Measurements from ENCODE around the gene DDX18.
"Not testable (repeated sequence)": the region's sequence is repeated elsewhere in the genome, so short reads cannot be mapped to it uniquely, and the experiment has no call there.

The DDX18 gene

GRCh38 chr2:117814417-117815264 is at the start of gene DDX18:
Gene DDX18, plus strand, starts transcription at chr2:117814691. Its CDS starts 87 bp downstream, at chr2:117814778.
- DNase-seq = peak; percentile 98

- no peak for DNase-seq
Measured at GRCh38 chr2:117770730-117771129, 43.8 kb upstream of the DDX18 start.

GRCh38 chr2:117771969-117772630 is 42.4 kb upstream of the DDX18 start:
- no peak for DNase-seq

GRCh38 chr2:117774716-117775115 is 39.8 kb upstream of the DDX18 start:
- no peak for DNase-seq

DNA sequence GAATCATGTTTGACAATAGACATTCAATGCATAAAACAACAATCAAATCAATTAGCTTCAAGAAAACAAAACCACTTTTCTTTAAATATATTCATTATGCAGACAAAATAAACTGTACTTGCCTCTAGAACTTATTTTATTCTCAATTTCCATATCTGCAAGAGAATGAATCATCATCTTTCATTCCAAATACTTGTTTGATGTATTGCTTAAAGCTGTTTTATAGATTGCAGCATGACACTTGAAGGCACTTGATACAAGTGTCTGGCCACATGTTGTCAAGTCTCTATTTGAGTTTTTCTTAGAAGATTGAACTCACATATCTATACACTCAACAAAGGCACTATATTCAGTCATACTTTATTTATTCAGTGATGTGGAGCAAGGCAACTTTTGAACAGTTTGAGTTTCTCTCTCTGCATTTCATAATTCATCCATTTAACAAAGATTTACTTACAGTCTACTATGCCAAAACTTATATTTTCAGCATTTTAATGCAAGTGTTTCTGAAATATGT is 38.7 kb upstream of the DDX18 start:
- DNase-seq = no peak

DNA sequence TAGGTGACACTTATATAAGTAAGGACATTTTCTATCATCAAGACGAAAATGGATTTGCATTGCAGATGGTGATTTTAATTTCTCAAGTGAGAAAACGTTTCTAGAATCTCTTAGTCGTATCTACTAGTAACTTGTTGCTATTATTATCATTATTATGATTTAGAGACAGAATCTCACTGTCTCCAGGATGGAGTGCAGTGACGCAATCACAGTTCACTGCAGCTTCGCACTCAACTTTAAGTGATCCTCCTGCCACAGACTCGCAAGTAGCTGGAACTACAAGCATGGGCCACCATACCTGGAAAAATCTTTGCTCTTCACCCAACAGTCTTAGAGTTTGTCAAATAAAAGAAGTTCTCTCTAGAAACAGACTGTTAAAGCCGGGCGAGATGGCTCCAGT is 37.6 kb upstream of the DDX18 start:
- DNase-seq = no peak

- peak; percentile 49 for DNase-seq
Measured at GRCh38 chr2:117785740-117786139, 28.8 kb upstream of the DDX18 start.

GRCh38 chr2:117786520-117786919 is 28.0 kb upstream of the DDX18 start:
- DNase-seq = no peak

- DNase-seq = no peak
Measured at GRCh38 chr2:117789505-117789904, 25.0 kb upstream of the DDX18 start.

- DNase-seq = no peak
Measured at GRCh38 chr2:117794668-117795067, 19.8 kb upstream of the DDX18 start.

GRCh38 chr2:117801826-117802225 is 12.7 kb upstream of the DDX18 start:
- DNase-seq = no peak

- peak; percentile 13 for DNase-seq
Measured at GRCh38 chr2:117803644-117804325, 10.7 kb upstream of the DDX18 start.

GRCh38 chr2:117812443-117812842 is 2.0 kb upstream of the DDX18 start:
- DNase-seq = no peak

DNA sequence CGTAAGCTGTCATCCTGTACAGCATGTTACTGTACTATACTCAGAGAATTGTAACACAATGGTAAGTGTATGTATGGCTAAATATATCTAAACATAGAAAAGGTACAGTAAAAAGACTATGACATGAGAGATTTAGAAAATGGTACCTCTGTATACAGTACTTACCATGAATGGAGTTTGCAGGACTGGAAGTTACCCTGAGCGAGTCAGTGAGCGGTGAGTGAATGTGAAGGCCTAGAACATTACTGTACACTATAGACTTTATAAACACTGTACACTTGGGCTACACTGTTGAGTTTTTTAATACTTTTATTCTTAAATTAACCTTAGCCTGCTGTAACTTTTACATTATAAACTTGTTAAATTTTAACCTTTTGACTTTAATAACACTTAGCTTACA is 1.5 kb downstream of the DDX18 start:
- DNase-seq = no peak

GRCh38 chr2:117818921-117819320 is 4.4 kb downstream of the DDX18 start:
- no peak for DNase-seq

- DNase-seq = peak; percentile 12
Measured at GRCh38 chr2:117820444-117820843, 6.0 kb downstream of the DDX18 start.

- no peak for DNase-seq
Measured at GRCh38 chr2:117825437-117825836, 10.9 kb downstream of the DDX18 start.

DNA sequence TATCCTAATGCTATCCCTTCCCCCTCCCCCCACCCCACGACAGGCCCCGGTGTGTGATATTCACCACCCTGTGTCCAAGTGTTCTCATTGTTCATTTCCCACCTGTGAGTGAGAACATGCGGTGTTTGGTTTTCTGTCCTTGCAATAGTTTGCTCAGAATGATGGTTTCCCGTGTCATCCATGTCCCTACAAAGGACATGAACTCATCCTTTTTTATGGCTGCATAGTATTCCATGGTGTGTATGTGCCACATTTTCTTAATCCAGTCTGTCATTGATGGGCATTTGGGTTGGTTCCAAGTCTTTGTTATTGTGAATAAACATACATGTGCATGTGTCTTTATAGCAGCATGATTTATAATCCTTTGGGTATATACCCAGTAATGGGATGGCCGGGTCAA is 13.0 kb downstream of the DDX18 start:
- DNase-seq = not testable (repeated sequence)

- DNase-seq = no peak
Measured at GRCh38 chr2:117828870-117829269, 14.4 kb downstream of the DDX18 start.

GRCh38 chr2:117832332-117832731 is 17.8 kb downstream of the DDX18 start:
- no peak for DNase-seq

- DNase-seq = no peak
Measured at GRCh38 chr2:117832905-117833613, 18.6 kb downstream of the DDX18 start.

DNA sequence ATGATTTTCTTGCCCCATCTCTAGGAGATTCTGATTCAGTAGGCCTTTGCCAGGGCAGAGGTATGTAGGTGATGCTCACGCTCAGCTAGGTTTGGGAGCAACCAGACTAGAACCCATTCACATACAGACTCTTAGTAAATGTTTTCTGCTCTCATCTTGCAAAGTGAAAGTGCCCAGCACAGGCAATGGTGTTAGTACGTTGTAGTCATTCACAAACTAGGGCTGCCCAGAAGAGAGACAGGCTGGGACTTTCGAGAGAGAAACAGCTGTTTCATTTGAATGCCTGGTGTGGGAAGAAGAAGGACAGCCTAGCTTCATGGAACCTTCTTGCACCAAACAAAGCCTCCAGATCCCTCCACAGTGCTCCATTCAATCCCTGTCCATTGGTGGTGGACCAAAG is 19.4 kb downstream of the DDX18 start:
- no peak for DNase-seq

DNA sequence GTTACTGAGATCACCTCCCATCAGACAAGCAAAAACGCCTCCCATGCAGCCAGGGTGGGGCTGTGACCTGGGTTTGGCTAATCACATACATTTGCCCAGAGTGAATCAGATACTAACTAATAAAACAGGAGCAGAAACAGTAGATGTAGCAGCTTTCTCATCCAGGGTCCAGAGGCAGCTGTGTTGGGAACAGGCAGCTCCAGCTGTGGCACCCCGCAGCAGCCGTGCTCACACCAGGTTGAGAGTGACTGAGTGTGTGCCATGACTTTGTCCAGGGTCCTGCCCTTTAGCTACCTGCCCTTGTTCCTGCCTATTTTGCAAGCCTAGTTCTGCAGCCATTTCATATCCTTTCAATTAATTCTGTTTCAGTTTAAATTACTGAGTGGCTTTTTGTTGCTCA is 20.5 kb downstream of the DDX18 start:
- DNase-seq = no peak
